Retinal pigment epithelial cell (primary cell): Measurements from ENCODE around the gene SOX4.
"Not testable (repeated sequence)": the region's sequence is repeated elsewhere in the genome, so short reads cannot be mapped to it uniquely, and the experiment has no call there.

Source experiments
- DNase-seq: peaks from one replicate; pipeline ENCODE4 v3.0.0-alpha.2; 2010; ENCODE audit warnings: low read depth
- H3K4me3 ChIP-seq: 2 replicates; pipeline ENCODE4 v1.5.1; 2011; ENCODE audit warnings: mild to moderate bottlenecking, low read length, control low read depth, moderate library complexity
- CTCF ChIP-seq: conservative IDR thresholded peaks from 2 replicates; pipeline ENCODE4 v1.5.1; 2011; ENCODE audit warnings: low read depth, low read length, control low read depth, inconsistent platforms

Gene SOX4

GRCh38 chr6:21593412-21593926 is at the start of gene SOX4:
SOX4 (plus strand) TSS chr6:21593751; CDS start chr6:21594535, 784 bp downstream.
- no peak for TF ChIP-seq CTCF
- DNase-seq, result peak; percentile 98

GRCh38 chr6:21552286-21552685 is 41.3 kb upstream of the SOX4 start:
- H3K4me3 ChIP-seq, DNase-seq: not testable (repeated sequence)

More at GRCh38 chr6:21593412-21593926, at the start of gene SOX4:
- H3K4me3 ChIP-seq, result peak within 1 kb of the TSS; percentile 98

- no peak for DNase-seq
- no peak overlapping the region for H3K4me3 ChIP-seq
- no peak for TF ChIP-seq CTCF
Measured at GRCh38 chr6:21554286-21554685, 39.3 kb upstream of the SOX4 start.

GRCh38 chr6:21555197-21555596 is 38.4 kb upstream of the SOX4 start:
- no peak overlapping the region for H3K4me3 ChIP-seq
- DNase-seq, result no peak
- no peak for TF ChIP-seq CTCF

- TF ChIP-seq CTCF, result no peak
- no peak for DNase-seq
- H3K4me3 ChIP-seq, result no peak overlapping the region
Measured at GRCh38 chr6:21556511-21556910, 37.0 kb upstream of the SOX4 start.

GRCh38 chr6:21556968-21557721 is 36.4 kb upstream of the SOX4 start:
- DNase-seq, result peak; percentile 14
- TF ChIP-seq CTCF, result no peak
- H3K4me3 ChIP-seq, result no peak overlapping the region

- no peak for DNase-seq
- H3K4me3 ChIP-seq, result no peak overlapping the region
- TF ChIP-seq CTCF, result no peak
Measured at GRCh38 chr6:21559238-21559637, 34.3 kb upstream of the SOX4 start.
